H7 (cell line): Measurements from ENCODE around the gene PLEKHM3. TPM values are rescaled to one million over a fixed set of nuclear protein-coding genes. Genes with fewer than 3 reads are reported as not detected.
"Not testable (repeated sequence)": the region's sequence is repeated elsewhere in the genome, so short reads cannot be mapped to it uniquely, and the experiment has no call there.

Experiments
- DNase-seq: peaks from one replicate; pipeline ENCODE4 v3.0.0; 2012
- H3K27me3 ChIP-seq: 2 replicates; pipeline ENCODE4 v1.6.0; 2011; ENCODE audit warnings: mild to moderate bottlenecking, low read length; ENCODE audit not compliant: control insufficient read depth, insufficient read depth
- H3K36me3 ChIP-seq: replicated peaks from 2 replicates; pipeline ENCODE4 v1.5.1; 2011; ENCODE audit warnings: low read length; ENCODE audit not compliant: control insufficient read depth, insufficient read depth
- H3K4me3 ChIP-seq: 2 replicates; pipeline ENCODE4 v1.5.1; 2011; ENCODE audit warnings: low read depth, mild to moderate bottlenecking, control low read depth, low read length, moderate library complexity; ENCODE audit not compliant: insufficient read depth
- total RNA-seq: library from RNA; depleted of rRNA; stranded (reverse); fragments of >200 nt; shearing (Covaris generic); gene quantifications from 2 replicates; pipeline ENCODE4 v1.2.3, GENCODE V29; 2014

Gene PLEKHM3
- total RNA-seq, 1 experiment from 2014 or later = 5.3 TPM

GRCh38 chr2:207919164-207919919 is 106.0 kb downstream of the PLEKHM3 start:
- no peak for DNase-seq
- Histone ChIP-seq H3K4me3 (no peak overlapping the region), H3K27me3 (no peaks in the 10 kb centered on the region), H3K36me3 (no peaks in the 10 kb centered on the region)

- Histone ChIP-seq H3K27me3 (no peaks in the 10 kb centered on the region), H3K4me3 (no peak overlapping the region), H3K36me3 (no peaks in the 10 kb centered on the region)
- no peak for DNase-seq
Observed at GRCh38 chr2:207914716-207915115, 110.6 kb downstream of the PLEKHM3 start.

- H3K4me3 ChIP-seq = no peak overlapping the region
- no peaks in the 10 kb centered on the region for H3K36me3 ChIP-seq
- H3K27me3 ChIP-seq = no peaks in the 10 kb centered on the region
- no peak for DNase-seq
Observed at GRCh38 chr2:207913772-207914358, 111.5 kb downstream of the PLEKHM3 start.

- no peaks in the 10 kb centered on the region for H3K36me3 ChIP-seq
- DNase-seq = no peak
- H3K27me3 ChIP-seq = no peaks in the 10 kb centered on the region
- no peak overlapping the region for H3K4me3 ChIP-seq
Observed at GRCh38 chr2:207911856-207912255, 113.5 kb downstream of the PLEKHM3 start.

GRCh38 chr2:207911215-207911614 is 114.1 kb downstream of the PLEKHM3 start:
- Histone ChIP-seq H3K36me3 (no peaks in the 10 kb centered on the region), H3K4me3 (no peak overlapping the region), H3K27me3 (no peaks in the 10 kb centered on the region)
- no peak for DNase-seq

- H3K36me3 ChIP-seq, DNase-seq, H3K4me3 ChIP-seq: not testable (repeated sequence)
Observed at GRCh38 chr2:207906495-207906894, 118.8 kb downstream of the PLEKHM3 start.

GRCh38 chr2:207905546-207905945 is 119.8 kb downstream of the PLEKHM3 start:
- Histone ChIP-seq H3K36me3 (no peaks in the 10 kb centered on the region), H3K27me3 (no peaks in the 10 kb centered on the region), H3K4me3 (no peak overlapping the region)
- no peak for DNase-seq

More at GRCh38 chr2:207906495-207906894, 118.8 kb downstream of the PLEKHM3 start:
- not testable (repeated sequence) for H3K27me3 ChIP-seq

GRCh38 chr2:207903236-207903635 is 122.1 kb downstream of the PLEKHM3 start:
- DNase-seq = no peak
- Histone ChIP-seq H3K36me3 (no peaks in the 10 kb centered on the region), H3K4me3 (no peak overlapping the region), H3K27me3 (no peaks in the 10 kb centered on the region)

GRCh38 chr2:207902821-207903220 is 122.5 kb downstream of the PLEKHM3 start:
- Histone ChIP-seq H3K4me3 (no peak overlapping the region), H3K27me3 (no peaks in the 10 kb centered on the region), H3K36me3 (no peaks in the 10 kb centered on the region)
- DNase-seq = no peak

GRCh38 chr2:207901829-207902228 is 123.5 kb downstream of the PLEKHM3 start:
- H3K36me3 ChIP-seq = no peaks in the 10 kb centered on the region
- DNase-seq = no peak
- no peaks in the 10 kb centered on the region for H3K27me3 ChIP-seq
- H3K4me3 ChIP-seq = no peak overlapping the region

- Histone ChIP-seq H3K27me3 (no peaks in the 10 kb centered on the region), H3K4me3 (no peak overlapping the region), H3K36me3 (no peaks in the 10 kb centered on the region)
- no peak for DNase-seq
Observed at GRCh38 chr2:207901401-207901800, 123.9 kb downstream of the PLEKHM3 start.

GRCh38 chr2:207898354-207898695 is 127.0 kb downstream of the PLEKHM3 start:
- H3K4me3 ChIP-seq = no peak overlapping the region
- H3K36me3 ChIP-seq = no peaks in the 10 kb centered on the region
- DNase-seq = no peak
- H3K27me3 ChIP-seq = no peaks in the 10 kb centered on the region

- H3K36me3 ChIP-seq = no peaks in the 10 kb centered on the region
- no peak for DNase-seq
- no peak overlapping the region for H3K4me3 ChIP-seq
- H3K27me3 ChIP-seq = no peaks in the 10 kb centered on the region
Observed at GRCh38 chr2:207897541-207898353, 127.6 kb downstream of the PLEKHM3 start.

GRCh38 chr2:207896525-207897285 is 128.6 kb downstream of the PLEKHM3 start:
- peak; percentile 57 for DNase-seq
- Histone ChIP-seq H3K4me3 (no peak overlapping the region), H3K36me3 (no peaks in the 10 kb centered on the region), H3K27me3 (no peaks in the 10 kb centered on the region)
